GM18909 (cell line): ENCODE results near the gene SORCS2.

Source experiments
- ATAC-seq: cut with Tn5 transposase; IDR thresholded peaks from one replicate; pipeline ENCODE4 v1.9.1; 2021; ENCODE audit warnings: mild to moderate bottlenecking; ENCODE audit not compliant: unreplicated experiment, poor library complexity

SORCS2 gene

GRCh38 chr4:7281691-7282665, 89.6 kb downstream of the SORCS2 start:
- ATAC-seq = no peak

DNA sequence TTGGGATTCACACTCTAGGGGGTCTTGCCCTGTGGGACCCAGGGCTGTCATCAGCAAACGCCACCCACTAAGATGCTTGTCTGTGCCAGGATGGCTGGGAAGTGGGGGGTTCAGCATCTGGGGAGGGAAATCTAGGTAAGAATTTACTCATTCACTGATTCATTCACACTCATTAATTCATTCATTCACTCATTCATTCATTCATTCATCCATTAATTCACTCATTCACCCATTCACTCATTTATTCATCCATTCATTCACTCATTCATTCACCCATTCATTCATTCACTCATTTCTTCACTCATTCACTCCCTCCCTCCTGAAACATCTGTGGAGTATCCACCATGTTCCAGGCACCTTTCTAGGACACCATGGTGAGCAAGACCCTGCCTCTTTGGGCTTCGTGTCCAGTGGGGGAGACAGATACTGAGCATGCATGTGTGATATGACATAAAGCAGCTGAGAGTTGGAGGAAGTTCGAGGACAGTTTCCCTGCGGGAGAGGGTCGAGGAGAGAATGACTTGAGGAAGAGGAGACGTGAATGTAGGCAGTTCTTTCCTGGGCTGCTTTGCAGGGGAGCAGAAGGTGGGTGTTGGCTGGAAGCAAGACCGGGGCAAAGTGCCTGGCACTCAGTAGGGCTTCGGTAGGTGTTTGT, 90.6 kb downstream of the SORCS2 start:
- ATAC-seq = no peak

DNA sequence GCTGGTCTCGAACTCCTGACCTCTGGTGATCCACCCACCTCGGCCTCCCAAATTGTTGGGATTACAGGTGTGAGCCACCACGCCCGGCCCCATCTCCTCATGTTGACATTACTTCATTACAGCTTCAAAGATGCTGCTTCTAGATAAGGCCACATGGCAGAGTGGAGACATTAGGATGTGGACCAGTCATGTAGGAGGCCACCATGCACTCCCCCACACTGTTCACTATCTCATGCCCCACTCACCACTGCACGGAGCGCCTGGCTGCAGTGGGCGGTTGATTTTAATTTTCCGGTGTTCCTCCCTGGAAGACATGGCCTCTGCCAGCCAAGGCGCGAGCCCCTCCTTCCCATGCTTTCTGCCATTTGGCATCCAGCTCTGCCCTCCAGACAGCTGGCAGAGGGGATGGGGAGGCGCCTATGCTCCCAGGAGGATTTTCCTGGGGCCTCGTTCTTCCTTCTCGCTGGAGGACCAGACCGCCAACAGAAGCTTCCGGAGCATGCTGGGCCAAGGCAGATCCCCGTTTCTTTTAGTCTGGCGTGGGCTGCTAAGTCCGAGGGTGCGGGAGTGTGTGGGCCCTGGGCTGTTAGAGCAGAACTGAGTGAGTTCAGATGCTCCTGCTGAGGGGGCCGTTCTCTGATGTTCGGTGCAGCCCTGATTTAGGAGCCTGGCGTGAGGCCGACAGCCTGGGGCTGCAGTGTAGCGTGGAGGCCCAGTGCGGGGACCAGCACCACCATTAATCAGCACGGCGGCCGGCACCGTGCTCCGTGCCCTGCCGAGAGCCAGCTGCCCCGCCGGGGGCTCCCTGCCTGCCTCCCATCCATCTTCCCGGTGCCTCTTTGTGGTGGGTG, 93.1 kb downstream of the SORCS2 start:
- no peak for ATAC-seq

GRCh38 chr4:7286170-7286569, 93.8 kb downstream of the SORCS2 start:
- ATAC-seq = no peak

GRCh38 chr4:7286798-7287197, 94.5 kb downstream of the SORCS2 start:
- no peak for ATAC-seq

GRCh38 chr4:7287274-7287917, 95.1 kb downstream of the SORCS2 start:
- no peak for ATAC-seq

GRCh38 chr4:7287918-7288280, 95.6 kb downstream of the SORCS2 start:
- ATAC-seq = no peak

DNA sequence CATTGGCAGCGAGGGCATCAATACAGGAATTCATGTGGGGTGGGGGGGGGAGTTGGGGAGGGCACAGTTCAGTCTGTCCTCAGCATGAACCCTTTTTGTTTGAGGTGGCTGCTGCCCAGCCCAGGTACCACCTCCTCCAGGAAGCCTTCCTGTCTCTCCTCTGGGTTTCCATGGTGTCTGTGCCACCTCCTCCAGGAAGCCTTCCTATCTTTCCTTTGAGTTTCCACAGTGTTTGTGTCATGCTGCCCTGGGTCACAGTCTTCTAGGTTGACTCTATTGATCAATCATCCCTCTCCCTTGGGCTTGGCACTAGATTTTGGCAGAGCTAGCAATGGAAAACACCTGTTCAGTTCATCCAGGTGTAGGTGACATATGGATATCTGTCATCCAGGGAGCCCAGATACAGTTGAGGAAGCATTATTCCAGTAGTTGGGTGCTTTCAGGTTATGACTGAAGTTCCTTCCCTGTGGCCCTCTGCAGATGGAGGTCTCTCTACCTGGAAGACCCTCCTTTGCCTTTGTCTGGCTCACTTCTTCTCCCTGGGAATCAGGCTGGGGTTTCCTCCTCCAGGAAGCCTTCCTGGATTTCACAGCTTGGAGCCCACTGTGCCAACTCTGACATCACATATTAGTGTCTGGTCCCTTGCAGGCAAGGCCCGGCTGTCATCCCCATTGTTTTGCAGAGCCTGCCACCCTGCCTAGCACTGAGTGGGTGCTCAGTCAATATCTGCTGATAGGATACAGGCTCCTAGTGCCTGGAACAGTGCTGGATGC, 96.6 kb downstream of the SORCS2 start:
- ATAC-seq = no peak

DNA sequence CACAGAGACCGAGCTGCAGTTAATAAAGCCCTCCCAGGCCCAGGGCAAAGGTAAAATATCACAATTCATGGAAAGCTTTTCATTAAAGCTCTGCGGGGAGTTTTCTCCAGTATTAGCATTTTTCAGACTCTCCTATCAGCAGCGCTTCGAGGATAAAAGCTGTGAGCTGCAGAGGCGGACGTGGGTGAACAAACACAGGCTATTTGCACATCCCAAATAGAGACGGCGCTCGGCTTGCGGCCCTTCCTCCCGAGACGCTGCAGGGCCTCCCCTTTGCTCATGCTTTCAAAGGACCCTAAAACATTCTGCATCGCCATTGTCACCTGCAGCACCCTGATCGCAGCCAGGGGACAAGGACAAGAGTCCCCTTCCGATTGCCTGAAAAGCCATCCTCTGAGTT, 97.3 kb downstream of the SORCS2 start:
- no peak for ATAC-seq

DNA sequence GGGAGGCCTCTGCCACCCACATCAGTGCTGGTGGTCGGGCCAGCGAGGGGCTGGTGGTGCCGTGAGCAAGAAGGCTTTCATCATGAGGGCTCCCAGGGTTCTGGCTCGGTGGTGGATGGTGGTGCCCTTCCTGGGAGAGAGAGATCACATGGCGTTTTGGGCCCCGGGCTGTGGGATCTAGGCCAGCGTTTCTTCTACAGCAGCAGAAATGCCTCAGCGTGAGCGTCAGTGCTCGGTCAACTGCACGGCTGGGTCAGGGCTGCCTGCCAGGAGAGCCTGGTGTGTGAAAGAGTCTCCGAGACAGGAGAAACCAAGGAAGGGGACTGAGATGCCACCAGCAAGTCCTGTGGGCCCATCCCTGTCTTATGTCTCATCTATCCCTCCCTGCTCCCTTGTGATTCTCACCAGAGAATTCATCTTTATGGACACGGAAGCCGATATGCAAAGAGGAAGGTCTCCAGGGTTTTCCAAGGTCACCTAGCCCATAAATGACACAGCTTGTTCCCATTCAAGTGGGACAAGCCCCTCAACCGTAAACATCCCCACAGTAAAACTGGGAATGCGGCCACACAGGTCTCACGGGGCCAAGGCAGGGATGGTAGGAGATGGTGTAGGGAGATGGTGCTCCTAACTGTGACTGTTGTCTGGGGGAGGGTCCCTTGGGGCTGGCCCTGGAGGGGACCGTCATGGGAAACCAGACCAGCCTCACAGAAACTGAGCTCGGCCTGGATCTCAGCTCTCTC, 99.2 kb downstream of the SORCS2 start:
- no peak for ATAC-seq

GRCh38 chr4:7293703-7294102, 101.4 kb downstream of the SORCS2 start:
- no peak for ATAC-seq

GRCh38 chr4:7294176-7294756, 101.9 kb downstream of the SORCS2 start:
- no peak for ATAC-seq

DNA sequence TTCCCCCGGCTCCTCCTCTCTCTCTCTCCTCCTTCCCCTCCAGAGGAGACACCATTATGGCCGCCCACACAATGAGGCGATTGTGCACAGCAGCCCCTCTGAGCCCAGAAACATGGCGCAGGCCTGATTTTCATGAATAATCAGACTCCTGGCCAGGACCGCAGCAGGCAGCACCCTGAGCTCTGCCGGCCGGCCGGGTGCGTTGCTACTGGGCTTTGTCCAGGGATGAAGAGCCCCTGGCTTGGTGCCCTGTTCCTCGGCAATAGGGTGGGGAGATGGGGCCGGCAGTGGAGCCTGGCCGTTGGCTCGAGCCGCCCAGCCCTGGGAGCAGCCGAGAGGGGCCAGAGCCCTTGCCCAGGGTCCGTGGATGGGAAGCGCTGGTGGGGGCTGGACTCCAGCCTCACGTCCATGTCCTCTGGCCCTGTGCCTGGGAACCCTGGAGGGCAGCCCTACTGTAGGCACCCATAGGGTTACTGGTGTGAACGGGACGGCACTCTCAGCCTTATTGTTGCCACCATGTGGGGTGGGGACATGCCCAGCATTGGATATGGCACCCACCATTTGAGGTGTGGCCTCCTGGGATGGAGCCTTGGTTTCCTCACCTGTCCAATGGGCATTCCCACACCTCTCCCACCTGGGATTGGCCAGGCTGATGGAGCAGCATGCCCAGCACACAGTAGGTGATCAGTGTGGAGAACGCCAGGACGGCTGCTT, 103.0 kb downstream of the SORCS2 start:
- ATAC-seq = no peak

DNA sequence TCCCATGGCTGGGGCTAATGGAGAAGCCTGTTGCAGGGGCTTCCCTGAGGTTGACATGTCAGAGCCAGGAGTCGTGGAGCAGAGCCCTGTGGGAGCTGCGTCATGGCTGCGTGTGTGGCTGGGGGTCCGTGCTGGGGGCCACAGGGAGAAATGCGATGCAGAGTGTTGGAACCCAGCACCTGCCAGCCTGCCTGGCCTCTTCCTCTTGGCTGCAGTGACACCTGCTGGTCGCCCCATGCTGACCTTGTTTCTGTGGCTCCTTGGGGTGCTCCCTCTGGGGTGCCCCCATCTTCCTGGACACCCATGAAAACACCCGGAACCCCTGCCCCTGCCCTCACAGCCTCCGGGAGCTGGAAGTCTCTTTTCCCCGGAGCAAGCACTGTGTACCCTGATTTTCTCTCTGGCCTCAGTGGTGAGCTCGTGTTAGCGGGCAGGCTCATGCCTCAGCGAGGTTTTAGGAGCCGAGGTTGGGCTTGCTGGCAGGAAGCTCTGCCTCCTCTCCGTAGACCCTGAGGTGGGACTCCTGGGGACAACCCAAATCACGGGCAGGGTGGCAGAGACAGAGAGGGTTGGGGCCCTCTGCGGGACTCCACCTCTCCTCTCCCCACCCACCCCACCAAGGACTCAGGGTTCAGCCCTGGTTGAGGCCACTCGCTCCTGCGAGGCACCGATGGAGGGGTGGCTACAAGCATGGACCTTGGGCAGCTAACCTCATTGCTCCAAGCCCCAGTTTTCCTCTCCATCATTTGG, 103.7 kb downstream of the SORCS2 start:
- no peak for ATAC-seq

- no peak for ATAC-seq
Measured at GRCh38 chr4:7296661-7297335, 104.5 kb downstream of the SORCS2 start.

DNA sequence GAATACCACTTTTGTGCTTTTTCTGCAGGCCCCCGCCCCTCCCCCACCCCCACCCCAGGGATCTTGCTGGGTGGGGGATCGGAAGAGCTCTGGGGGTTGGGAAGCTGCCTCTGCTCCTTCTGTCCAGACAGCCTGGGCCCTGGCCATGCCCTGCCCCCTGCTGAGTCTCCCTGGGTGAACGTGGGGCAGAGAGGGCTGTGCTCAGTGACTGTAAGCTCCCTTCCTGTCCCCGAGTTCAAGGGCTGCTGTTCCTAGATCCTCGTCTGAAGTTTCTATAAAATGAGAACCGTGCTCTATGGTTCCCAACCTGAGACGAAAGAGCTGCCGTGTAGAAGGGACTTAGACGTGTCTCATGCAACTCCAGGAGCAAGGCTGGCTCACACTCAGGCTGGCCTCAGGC, 105.0 kb downstream of the SORCS2 start:
- ATAC-seq = no peak

GRCh38 chr4:7297881-7298280, 105.5 kb downstream of the SORCS2 start:
- no peak for ATAC-seq
